ENCODE measurements around the gene FAM240B.

- no peak for TF ChIP-seq ZBTB43 (CRISPR knock-in tag; IDR thresholded peaks at IDR 0.05)
- TF ChIP-seq BACH1 (tag; IDR thresholded peaks at IDR 0.05): no peak
- TF ChIP-seq ZNF274 (IDR thresholded peaks at IDR 0.05; ENCODE audit: borderline replicate concordance, low read depth, low read length): no peak
- TF ChIP-seq CTCF (IDR thresholded peaks at IDR 0.05 in 2 of 3, conservative IDR thresholded peaks at IDR 0.05 in 1 of 3; ENCODE audit: insufficient read depth in 2 of 3, low read depth in 1 of 3, low read length in 3 of 3): no peak
- no peak for TF ChIP-seq TEAD4 (IDR thresholded peaks at IDR 0.05; ENCODE audit: low read length)
- TF ChIP-seq TEAD4 (CRISPR knock-in tag; IDR thresholded peaks at IDR 0.05; ENCODE audit: borderline replicate concordance): no peak
- TF ChIP-seq ZFP30 (CRISPR knock-in tag; IDR thresholded peaks at IDR 0.05; ENCODE audit: borderline replicate concordance): no peak
- no peak for TF ChIP-seq NFXL1 (CRISPR knock-in tag; IDR thresholded peaks at IDR 0.05)
- no peak for TF ChIP-seq SRF (CRISPR knock-in tag; IDR thresholded peaks at IDR 0.05)
- TF ChIP-seq ZNF146 (CRISPR knock-in tag; IDR thresholded peaks at IDR 0.05; ENCODE audit: unreplicated experiment): no peak
- TF ChIP-seq FOXP4 (CRISPR knock-in tag; IDR thresholded peaks at IDR 0.05; ENCODE audit: borderline replicate concordance): no peak
- TF ChIP-seq YY1 (IDR thresholded peaks at IDR 0.05; ENCODE audit: borderline replicate concordance in 1 of 3, control insufficient read depth in 1 of 3, extremely low read depth in 1 of 3, insufficient read depth in 3 of 3, insufficient read length in 1 of 3, insufficient replicate concordance in 2 of 3, low read depth in 1 of 3, low read length in 2 of 3): no peak
- no peak for TF ChIP-seq TAF1 (IDR thresholded peaks at IDR 0.05; ENCODE audit: control insufficient read depth, extremely low read depth, insufficient read depth, low read length, severe bottlenecking)
- no peak for TF ChIP-seq ZNF184 (CRISPR knock-in tag; IDR thresholded peaks at IDR 0.05)
- no peak for TF ChIP-seq SMAD1 (IDR thresholded peaks at IDR 0.05; ENCODE audit: low read depth, low read length, partially characterized antibody)
Measured at GRCh38 chr9:38690574-38690973, 29.4 kb downstream of the FAM240B start.

All from K562 (cell line).